ENCODE results near the gene USP40. TPM values are rescaled to one million over a fixed set of nuclear protein-coding genes. Genes with fewer than 3 reads are reported as not detected.

Gene USP40
- total RNA-seq, 1 donor from 2014 or later: 21.7 TPM

DNA sequence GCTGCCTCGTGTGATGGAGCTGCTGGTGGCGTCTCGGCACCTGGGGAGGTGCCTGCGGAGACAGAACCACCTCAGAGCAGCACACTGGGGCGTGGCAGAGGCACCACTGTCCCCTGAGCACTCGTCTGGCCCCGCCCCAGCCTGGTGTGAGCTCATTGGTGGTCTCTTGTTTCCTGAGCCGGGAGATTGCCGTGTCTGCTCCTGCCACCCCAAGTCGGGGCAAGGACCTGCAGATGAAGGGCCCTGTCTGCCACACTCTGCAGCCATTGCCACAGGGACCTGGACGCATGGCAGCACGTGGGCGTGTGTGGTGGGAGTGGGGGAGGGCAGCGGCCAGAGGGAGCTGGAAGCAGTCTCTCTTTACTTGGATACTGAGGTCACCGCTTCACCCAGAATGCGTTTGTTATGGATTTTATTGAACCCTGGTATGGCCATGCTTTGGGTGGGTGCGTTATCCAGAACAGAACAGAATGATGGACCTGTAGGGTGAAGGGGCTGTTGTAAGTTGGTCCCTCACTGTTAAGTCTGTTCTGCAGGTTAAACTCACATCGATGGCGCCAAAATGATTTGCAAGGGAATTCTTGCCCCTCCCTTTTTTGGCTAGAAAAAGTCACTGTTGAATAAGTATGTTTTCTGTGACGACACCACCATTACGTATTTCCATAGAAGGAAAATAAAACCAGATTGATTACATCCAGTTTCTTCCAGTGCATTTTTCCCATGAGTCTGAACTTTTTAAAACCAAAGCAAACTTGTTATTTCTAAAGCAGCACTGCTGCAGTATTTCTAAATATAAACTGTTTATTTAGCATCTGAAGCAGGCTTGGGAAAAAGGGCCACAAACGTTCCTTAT is 92.0 kb downstream of the USP40 start:
- no peak for DNase-seq (ENCODE audit: low read depth, low spot score)

- DNase-seq (ENCODE audit: low read depth, low spot score): no peak
Observed at GRCh38 chr2:233473878-233474277, 92.7 kb downstream of the USP40 start.

- DNase-seq (ENCODE audit: low read depth, low spot score): no peak
Observed at GRCh38 chr2:233473386-233473791, 93.2 kb downstream of the USP40 start.

GRCh38 chr2:233471291-233472035 is 95.1 kb downstream of the USP40 start:
- DNase-seq (ENCODE audit: low read depth, low spot score): no peak

GRCh38 chr2:233470839-233471238 is 95.7 kb downstream of the USP40 start:
- DNase-seq (ENCODE audit: low read depth, low spot score): no peak

DNA sequence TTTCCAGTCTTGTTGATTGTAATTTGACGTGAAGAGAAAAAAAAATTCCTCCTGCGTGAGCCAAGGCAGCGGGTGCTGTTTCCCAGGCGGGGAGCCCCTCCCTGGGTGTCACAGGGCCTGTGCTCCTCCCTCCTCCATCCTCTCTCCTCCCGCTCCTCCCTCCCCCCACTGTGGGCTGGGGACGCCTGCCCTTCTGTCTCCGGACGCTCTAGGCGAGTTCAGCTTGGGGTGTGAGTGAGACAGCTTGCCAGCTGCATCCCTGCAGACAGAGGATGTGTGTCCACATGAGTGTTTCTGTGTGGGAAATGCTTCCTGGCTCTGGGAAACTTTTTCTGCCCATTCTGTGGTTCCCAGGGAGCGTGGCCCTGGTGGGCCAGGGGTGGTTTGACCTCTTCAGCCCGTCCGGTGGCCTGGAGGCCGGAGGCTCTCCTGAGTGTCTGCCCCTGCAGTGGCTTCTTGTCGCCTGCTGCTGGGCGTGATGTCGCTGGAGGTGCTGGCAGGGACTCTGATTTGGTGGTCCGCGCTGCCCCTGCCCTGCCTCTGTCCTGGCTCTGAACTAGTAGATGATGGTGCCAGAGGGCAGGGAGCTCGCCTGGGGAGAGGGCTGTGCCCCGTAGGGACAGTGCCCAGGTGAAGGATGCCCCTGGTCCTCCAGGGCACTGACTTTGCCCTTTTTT is 96.4 kb downstream of the USP40 start:
- no peak for DNase-seq (ENCODE audit: low read depth, low spot score)

DNA sequence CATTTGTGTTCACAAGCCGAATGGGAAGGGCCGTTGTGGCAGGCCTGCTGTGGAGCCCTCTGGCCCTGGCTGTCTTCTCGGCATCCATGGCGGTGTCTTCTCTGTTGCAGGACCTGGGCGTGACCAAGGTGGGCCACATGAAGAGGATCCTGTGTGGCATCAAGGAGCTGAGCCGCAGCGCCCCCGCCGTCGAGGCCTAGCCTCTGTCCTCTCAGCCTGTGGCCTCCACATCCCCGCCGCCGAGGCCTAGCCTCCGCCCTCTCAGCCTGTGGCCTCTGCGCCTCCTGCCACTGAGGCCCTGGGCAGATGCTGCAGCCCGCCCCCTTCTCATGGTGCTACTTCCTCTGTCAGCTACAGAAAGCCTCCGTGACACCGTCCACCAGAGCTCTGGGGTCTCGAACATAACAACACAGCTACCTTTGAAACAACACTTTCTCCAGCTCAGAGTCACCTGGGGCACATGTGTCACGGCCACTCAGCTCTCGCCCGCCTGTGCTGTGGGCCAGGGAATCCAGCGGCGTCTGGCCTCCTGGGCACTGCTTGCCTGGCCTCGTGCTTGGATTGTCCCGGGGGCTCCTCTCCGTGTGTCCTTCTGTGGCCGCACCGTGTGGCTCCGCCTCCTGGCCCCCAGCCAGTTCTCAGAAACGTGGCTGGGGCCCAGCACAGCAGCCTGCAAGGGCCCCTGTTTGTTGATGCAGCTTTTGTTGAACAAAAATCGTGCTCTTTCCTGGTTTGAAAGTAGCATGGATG is 97.1 kb downstream of the USP40 start:
- no peak for DNase-seq (ENCODE audit: low read depth, low spot score)

DNA sequence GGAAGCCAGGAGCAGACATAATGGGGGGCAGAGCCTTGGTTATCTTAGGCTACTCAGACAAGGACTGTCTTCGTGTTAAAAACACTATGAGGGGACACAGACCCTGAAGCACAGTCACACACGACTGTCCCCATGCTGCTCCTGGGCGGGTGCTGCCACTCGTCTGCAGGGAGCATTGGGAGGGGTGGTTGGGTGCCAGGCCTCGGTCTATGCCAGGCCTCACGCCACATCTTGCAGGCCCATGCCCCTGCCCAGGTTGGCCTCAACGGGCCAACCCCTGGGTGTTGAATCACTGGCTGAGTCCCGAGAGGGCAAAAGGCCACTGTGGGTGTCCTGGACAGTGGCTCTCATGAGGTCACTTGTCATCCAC is 97.9 kb downstream of the USP40 start:
- no peak for DNase-seq (ENCODE audit: low read depth, low spot score)

GRCh38 chr2:233468047-233468740 is 98.4 kb downstream of the USP40 start:
- DNase-seq (ENCODE audit: low read depth, low spot score): no peak

DNA sequence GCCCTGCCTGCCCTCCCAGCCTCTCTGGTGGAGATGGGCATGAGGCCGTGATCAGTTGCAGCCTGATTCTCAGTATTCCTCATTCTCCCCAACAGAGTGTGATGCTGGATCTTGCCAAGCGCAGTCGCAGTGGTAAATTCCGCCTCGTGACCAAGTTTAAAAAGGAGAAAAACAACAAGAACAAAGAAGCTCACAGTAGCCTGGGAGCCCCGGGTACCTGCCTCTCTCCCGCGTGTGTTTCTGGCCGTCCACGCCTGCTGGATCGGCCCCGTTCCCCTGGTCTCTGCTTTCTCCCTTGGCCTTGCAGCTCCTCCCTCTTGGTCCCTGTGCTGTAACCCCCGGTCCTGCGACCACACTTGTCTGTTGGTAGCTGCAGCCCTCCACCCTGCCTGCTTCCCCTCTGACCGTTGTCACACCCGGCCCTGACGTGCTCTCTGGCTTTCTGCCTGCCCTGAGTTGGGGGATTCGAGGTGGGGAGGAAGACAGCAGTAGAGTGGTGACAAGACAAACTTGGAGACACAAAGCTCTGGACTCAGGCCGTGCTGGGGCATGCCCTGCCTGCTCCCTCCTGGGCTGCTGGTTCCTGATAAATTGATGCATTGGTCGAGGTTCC is 99.5 kb downstream of the USP40 start:
- no peak for DNase-seq (ENCODE audit: low read depth, low spot score)

- no peak for DNase-seq (ENCODE audit: low read depth, low spot score)
Observed at GRCh38 chr2:233464531-233465240, 101.9 kb downstream of the USP40 start.

DNA sequence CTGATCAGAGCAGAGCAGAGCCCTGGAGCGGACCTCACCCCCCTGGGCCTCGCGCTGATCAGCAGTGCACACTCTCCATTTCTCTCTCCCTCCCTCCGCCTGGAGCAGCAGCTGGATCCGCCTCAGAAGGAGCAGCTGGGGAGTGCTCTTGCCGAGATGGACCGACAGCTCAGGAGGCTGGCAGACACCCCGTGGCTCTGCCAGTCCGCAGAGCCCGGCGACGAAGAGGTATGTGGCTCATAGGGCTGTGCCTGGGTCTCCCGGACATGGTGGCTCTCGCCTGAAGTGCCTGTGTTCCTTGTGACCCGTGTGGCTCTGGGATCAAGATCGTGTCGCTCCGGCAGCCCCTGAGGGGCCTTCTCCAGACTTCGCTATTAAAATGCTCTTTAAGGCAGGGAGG is 102.5 kb downstream of the USP40 start:
- DNase-seq (ENCODE audit: low read depth, low spot score): no peak

DNA sequence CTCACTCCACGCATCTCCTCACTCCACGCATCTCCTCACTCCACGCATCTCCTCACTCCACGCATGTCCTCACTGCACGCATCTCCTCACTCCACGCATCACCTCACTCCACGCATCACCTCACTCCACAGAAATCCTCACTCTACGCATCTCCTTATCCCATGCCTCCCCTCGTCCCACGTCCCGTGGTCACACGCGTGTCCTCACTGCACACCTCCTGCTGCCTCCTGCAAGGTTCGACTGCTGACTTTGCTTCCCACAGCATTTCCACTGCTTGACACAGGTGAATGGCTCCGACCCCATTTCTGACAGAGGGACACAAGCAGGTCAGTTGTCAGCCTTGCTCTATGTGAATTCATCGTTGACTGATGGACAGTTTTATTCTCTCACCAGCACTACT is 103.0 kb downstream of the USP40 start:
- DNase-seq (ENCODE audit: low read depth, low spot score): no peak

- no peak for DNase-seq (ENCODE audit: low read depth, low spot score)
Observed at GRCh38 chr2:233462826-233463470, 103.6 kb downstream of the USP40 start.

DNA sequence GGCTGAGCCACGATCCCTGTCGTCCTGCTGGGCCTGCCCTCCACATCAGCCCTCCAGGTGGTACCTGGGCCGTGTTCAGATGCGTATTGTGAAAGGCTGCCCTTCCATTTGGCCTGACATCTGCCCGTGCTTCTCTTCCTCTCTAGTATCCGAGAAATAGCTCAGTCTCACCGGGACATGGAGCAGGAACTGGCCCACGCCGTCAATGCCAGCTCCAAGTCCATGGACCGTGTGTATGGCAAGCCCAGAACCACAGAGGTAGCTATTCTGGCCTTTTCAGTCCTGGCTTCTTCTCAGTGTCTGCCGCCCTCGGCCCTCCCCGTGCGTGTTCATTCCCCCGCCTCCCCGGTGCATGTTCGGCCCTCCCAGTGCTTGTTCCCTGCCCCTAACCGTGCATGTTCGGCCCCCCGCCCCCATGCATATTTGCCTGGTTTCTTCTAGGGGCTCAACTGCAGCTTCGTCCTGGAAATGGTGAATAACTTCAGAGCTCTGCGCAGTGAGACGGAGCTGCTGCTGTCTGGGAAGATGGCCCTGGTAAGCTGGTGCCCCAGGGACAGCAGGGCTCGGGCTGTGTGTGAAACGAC is 104.3 kb downstream of the USP40 start:
- DNase-seq (ENCODE audit: low read depth, low spot score): no peak

DNA sequence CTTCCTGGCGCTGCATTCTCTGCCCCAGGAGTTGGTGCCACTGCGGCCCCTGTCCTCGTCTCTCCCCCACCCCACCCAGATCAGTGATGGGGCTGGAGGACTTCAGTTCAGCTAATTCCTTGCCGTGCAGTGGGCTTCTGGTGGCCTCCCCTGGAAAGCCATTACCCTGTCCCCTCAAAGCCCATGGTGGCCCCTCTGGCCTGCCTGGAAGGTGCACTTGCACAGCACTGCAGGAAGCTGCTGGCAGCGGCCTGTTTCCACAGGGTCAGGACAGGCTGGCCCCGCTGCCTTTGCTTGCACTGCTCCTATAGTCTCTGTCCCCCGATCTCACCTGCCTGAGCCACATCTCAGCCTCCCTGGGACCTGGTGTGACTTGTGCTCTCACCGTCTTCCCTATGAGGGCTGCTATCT is 105.1 kb downstream of the USP40 start:
- no peak for DNase-seq (ENCODE audit: low read depth, low spot score)

GRCh38 chr2:233460726-233461441 is 105.7 kb downstream of the USP40 start:
- DNase-seq (ENCODE audit: low read depth, low spot score): no peak

GRCh38 chr2:233459426-233459825 is 107.2 kb downstream of the USP40 start:
- DNase-seq (ENCODE audit: low read depth, low spot score): no peak
